ENCODE results near the gene PSMB2.

PSMB2 gene

GRCh38 chr1:35570589-35571137, 70.7 kb downstream of the PSMB2 start:
- DNase-seq, result no peak

DNA sequence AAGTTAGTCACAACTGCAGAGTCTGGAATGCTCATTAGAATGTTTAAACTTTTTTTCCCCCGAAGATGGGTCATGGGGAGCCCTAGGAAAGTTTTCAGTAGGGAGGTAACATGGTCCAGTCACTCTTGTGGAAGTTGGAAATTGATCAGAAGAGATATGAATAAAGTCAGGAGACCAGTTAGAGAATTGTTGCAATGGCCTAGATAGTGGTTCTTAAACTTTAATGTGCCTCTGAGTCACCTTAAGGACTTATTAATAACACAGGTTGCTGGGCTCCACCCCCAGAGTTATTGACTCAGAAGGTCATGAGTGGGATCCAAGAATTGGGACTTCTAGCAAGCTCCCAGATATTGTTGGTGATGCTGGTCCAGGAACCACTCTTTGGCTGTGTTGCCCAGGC, 71.4 kb downstream of the PSMB2 start:
- no peak for DNase-seq

DNA sequence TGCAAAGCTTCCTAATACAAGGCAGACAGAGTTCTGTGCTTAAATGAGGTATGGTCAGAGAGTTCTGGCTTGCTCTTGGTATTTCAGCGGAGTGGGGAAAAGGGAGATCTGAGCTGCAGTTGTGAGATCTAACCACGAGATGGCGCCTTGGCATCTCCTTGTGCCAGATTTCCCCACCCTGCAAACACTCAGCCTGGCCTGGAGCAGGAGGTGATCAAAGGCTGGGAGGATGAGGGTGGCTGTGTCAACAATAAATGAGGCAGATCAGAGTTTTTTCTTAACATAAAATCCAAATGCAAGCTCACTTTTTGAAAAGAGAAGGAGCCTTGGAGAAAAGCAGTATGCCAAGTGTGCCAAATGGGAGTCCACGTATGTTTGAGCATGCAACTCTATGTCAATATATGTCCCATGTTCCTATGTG, 72.3 kb downstream of the PSMB2 start:
- DNase-seq, result peak; percentile 18 to 69

GRCh38 chr1:35567947-35568558, 73.3 kb downstream of the PSMB2 start:
- no peak for DNase-seq

DNA sequence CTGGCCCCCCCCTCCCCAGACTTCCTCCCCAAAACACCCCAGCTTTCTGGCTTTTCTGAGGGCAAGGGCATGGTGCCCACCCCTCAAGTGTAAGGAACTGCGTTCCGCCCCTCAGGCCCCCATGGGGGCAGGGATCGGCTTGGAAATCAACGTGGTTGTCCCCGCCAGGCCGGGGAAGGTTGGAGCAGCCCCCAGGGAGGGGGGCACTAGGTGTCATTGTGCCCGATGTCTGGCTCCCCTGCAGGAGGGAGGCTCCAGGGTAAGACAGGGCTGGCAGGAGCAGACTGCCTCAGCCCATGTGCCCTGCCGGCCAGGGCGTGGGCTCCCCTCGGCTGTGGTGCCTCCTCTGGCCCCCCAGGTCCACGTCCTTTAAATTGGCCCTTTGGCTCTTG, 75.6 kb downstream of the PSMB2 start:
- no peak for DNase-seq

DNA sequence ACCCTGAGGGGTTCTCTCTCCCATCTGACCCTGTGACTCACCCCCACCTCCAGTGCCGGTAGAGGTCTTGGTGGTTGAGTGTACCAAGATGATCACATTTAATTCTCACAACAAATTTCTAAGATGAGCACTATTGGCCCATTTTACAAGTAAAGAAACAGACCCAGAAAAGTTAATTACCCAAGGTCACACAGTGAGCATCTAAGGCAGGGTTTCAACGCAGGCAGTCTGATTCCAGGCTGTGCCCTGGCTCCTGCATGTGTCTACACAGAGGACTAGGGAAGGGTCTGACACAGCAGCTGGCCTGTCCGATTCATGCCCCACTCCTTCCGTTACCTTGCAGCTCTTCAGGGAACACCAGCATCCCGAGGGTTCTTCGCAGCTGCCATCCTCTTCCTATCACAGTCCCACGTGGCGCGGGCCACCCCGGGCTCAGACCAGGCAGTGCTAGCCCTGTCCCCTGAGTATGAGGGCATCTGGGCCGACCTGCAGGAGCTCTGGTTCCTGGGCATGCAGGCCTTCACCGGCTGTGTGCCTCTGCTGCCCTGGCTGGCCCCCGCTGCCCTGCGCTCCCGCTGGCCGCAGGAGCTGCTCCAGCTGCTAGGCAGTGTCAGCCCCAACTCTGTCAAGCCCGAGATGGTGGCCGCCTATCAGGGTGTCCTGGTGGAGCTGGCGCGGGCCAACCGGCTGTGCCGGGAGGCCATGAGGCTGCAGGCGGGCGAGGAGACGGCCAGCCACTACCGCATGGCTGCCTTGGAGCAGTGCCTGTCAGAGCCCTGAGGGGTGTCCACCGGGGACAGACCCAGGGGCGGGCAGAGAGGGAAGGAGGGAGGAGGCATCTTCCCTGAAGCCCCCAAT, 76.2 kb downstream of the PSMB2 start:
- DNase-seq, result no peak

DNA sequence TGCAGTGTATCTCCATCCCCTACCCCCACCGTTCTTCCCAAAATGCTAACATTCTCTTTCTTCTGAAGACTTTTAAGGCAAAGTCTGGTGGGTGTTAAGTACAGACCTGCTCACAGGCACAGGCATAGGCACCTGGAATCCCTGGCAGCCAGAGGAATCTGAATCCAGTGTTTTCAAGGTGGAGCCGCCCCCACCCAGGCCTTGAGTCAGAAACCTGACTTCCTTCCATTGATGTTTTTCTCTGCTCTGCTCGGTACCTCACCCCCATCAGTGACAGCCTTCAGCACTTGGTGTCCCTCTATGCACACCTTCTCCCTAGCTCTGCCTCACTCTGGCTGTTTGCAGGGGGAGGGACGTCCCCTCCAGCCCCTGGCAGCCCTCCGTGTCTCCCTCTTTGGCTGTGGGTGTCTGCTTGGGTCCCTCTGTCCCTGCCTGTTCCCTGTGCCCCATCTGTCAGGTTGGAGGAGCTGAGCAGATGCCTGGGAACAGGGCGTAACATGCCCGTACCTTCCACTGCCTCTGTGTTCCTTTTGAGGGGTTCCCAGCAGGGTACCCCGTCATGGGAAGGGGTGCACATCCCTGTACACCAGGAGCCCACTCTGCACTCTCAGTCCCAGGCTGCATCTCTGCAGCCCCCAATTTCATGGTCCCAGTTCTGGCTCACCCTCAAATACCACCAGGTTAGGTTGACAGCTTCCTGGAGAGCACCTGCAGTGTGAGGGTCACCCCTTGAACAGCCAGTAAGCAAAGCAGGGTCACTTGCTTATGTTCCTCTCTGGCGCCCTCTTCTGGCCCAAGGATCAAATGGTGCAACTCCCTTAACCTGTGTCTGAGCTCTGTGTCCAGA, 77.1 kb downstream of the PSMB2 start:
- peak; percentile 37 to 65 for DNase-seq

- DNase-seq, result no peak
Observed at GRCh38 chr1:35563166-35563565, 78.2 kb downstream of the PSMB2 start.

DNA sequence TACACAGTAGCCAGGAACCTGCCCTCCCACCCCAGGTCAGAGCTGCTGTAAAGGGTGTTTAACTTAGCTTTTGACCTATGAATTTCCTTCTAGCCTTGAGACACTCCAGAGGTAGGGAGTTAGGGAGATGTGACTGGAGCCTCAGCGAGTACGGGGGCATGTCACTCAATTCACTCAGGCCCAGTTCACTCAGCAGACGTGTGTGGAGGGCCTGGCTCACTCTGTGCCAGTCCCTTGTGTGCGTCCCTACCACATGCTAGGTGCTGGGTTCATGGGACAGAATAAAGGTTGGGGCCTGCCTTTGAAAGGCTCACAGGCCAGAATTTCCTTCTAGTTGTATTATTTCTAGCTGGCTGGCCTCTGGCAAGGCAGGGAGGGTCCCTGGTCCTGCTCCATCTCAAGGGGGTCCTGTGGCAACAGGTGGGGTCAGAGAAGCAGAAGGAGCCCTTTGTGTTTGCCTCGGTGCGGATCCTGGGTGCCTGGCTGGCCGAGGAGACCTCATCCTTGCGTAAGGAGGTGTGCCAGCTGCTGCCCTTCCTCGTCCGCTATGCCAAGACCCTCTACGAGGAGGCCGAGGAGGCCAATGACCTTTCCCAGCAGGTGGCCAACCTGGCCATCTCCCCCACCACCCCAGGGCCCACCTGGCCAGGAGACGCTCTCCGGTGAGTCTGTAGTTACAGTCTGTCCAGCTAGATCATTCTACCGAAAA, 79.2 kb downstream of the PSMB2 start:
- DNase-seq, result no peak

DNA sequence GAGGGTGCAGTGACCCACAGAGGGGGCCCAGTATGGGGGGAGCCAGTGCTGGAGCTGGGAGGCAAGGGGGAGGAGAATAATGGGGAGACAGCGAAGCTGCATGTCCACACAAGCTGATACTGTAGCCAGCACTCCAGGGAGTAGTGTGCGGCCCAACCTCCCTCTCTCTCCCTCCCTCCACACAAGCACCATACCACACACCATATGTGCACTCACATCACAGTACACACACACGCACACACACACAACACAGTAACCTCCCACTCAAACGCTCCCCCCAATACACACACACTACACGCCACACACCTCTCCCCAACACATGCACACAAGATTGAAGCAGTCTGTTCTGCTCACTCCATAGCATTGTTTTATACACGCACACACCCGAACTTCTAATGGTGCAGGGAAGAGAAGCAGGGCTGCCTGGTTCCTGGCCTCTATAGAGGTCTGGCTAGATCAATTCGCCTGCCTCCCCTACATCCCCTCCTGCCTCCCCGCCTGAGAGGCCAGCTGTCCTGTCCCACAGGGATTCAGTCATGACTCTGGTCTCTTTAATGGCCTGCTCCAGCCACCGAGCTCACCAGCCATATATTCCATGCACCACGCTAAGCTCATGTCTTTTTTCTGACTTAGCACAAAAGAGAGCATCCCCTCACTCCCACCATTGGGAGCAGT, 79.9 kb downstream of the PSMB2 start:
- no peak for DNase-seq

GRCh38 chr1:35560256-35561225, 80.8 kb downstream of the PSMB2 start:
- DNase-seq, result no peak

- no peak for DNase-seq
Observed at GRCh38 chr1:35559317-35559944, 81.9 kb downstream of the PSMB2 start.

DNA sequence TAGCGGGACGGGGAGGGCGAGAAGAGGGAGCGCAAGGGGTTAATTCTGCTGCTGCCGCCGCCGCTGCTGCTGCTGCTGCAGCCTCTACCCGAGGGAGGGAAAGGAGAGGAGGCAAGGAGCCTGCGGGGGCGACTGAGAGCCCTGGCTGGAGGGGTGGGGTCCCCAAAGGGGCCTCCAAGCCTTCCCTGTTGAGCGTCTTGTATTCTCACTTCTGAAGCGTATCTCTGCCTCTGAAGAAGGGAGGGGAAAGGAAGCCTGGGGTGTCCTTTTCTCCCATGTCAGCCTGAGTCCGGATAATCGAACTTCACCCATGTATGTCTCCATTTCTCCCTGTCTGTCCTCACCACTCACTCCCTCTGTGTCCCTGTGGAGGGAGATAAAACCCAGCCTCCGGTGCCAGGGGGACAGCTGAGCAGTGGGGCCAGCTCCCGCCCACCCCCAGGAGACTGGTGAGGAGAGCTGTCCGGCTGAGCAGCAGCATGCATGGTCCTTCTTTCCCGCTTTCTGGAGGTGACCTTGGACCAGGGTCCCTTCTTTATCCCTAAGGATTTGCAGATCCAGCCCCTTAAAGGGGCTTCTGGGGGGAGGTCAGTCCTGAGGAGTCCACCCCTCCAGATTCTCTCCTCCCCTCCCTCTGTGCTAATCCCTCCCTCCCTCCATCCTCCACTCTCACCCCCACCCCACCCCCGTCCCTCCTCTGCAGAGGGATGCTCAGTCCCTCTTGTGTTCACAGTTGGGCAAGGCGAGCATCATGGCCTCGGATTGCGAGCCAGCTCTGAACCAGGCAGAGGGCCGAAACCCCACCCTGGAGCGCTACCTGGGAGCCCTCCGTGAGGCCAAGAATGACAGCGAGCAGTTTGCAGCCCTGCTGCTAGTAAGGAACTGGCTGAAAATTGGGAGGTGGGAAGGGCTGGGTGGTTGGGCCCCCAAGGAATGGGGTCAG, 82.7 kb downstream of the PSMB2 start:
- peak in 1 of 2 experiments; percentile 38 for DNase-seq

- peak; percentile 91 to 97 for DNase-seq
Observed at GRCh38 chr1:35557611-35558373, 83.5 kb downstream of the PSMB2 start, which contains the start of gene NCDN. Gene NCDN, plus strand, starts transcription at chr1:35557799. Its CDS starts 392 bp downstream, at chr1:35558191.

DNA sequence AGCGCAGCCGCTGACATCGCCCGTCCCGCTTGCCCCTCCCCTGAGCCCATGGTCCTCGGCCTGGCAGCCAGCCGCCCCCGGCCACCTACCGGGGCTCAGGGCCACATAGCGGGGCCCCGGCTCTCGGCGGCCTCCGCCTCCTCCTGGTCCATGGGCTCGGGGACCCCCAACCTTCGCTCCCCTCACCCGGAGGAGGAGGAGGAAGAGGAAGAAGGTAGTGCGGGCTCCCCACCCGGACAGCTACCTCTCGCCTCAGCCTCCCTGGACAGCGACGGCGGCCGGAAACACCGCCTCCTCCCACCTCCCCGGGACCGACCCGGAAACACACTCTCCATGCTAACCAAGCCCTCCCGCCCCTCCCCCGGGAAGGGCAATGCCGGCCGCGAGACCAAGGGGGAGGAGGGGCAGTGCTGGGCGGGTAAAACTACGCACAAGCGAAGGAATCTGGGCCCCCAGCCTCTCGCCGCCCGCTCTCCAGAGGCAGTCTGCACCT, 84.2 kb downstream of the PSMB2 start, which contains the start of gene KIAA0319L:
Gene KIAA0319L (minus strand): TSS at position 286 of the 493 bp plus-strand sequence. CDS start 2,912 bp downstream, outside the sequence.
- peak in 1 of 2 experiments; percentile 85 for DNase-seq

DNA sequence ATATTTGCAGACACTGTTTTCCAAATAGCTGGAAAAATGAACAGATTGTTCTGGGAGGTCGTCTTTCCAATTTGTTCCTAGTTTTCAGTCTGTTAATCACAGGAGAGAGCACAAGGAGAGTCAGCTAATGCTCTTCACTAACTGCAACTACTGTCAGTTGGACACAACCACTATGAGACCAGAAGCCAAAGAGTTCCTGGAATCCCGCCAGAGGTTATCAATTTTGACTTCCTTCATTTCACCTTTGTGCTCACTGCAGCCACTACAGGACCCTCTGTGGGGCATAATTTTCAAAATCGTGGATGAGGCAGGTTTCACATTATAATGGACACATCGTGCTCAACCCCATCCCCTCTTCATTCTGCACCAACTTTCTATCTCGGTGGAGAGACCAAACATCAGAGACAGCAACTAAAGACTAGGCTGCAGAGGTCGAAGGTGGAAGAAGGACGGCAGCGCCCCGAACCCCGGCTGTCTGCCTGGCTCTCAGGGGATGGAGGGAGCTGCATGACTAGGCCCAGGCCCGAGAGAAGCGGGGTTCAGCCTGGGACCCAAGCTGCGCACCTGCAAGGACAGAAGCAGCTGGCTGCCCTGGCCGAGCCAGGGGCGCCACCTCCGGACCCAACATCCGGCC, 84.7 kb downstream of the PSMB2 start:
- no peak for DNase-seq

All from NCI-H524 (cell line).